OCI-LY3 (cell line): ENCODE measurements around the gene PIEZO2.

Experiments used
- CTCF ChIP-seq: fragments of 200-600, 300-600 bp; sonication (generic); IDR thresholded peaks from 2 replicates; pipeline ENCODE4 v1.5.1; 2014; ENCODE audit warnings: antibody characterized with exemption, low read length, low read depth
- EZH2phosphoT487 ChIP-seq: fragments of 200-600 bp; shearing (Covaris generic); IDR thresholded peaks from 2 replicates; pipeline ENCODE4 v1.6.1; 2018; ENCODE audit warnings: antibody characterized with exemption, mixed run types, low read depth

GRCh38 chr18:11096411-11096810 is 53.0 kb downstream of the PIEZO2 start:
- TF ChIP-seq CTCF (no peak), EZH2phosphoT487 (no peak)
